GM12878 (cell line): ENCODE measurements around the gene NOC2L. TPM values are rescaled to one million over a fixed set of nuclear protein-coding genes. Genes with fewer than 3 reads are reported as not detected.

Experiments
- ATAC-seq: fragments of 200-7000 bp; cut with Tn5 transposase; 3 replicates; pipeline ENCODE4 v1.9.1; 2020; ENCODE audit warnings: mild to moderate bottlenecking, moderate library complexity
- BruUV-seq: library from RNA; stranded (reverse); fragments of 400-500 nt; replicated peaks from 2 replicates; lab custom pipeline; 2021; lab: Mats Ljungman, UMichigan
- CTCF ChIA-PET: fragments of 300-600 bp; sonication (Branson Sonifier 250); formaldehyde crosslinking; extraction: SDS; loops from one replicate; lab custom pipeline; 2021; ENCODE audit warnings: inconsistent platforms; lab: Yijun Ruan, JAX
- POLR2A ChIA-PET: fragments of 350-600 bp; formaldehyde crosslinking; extraction: SDS; loops from one replicate; lab custom pipeline; 2021; ENCODE audit warnings: inconsistent platforms; lab: Charles Lee
- RAD21 ChIA-PET: fragments of 300-600 bp; sonication (Branson Sonifier 250); formaldehyde crosslinking; loops from one replicate; lab custom pipeline; 2023; ENCODE audit warnings: antibody characterized with exemption; ENCODE audit not compliant: unreplicated experiment; lab: Charles Lee
- SMC1A ChIA-PET: fragments of 300-600 bp; sonication (Branson Sonifier 250); formaldehyde crosslinking; loops from one replicate; lab custom pipeline; 2023; ENCODE audit not compliant: unreplicated experiment, uncharacterized antibody; lab: Charles Lee
- DNase-seq: peaks from one replicate; pipeline ENCODE4 v3.0.0-alpha.2; 2011; ENCODE audit warnings: low read depth, low spot score
- FAIRE-seq: peaks from 3 replicates; lab custom pipeline; 2011; peaks lifted over from hg19 to GRCh38; lab: Jason Lieb, UNC
- H2AFZ ChIP-seq: 2 replicates; pipeline ENCODE4 v1.6.0; 2011; ENCODE audit warnings: low read depth, low read length, control low read depth; ENCODE audit not compliant: control insufficient read depth
- H3K27ac ChIP-seq: 2 replicates; pipeline ENCODE4 v1.5.1; 2011; ENCODE audit warnings: control low read depth; ENCODE audit not compliant: control insufficient read depth, insufficient read depth
- H3K27me3 ChIP-seq, 2 experiments: replicated peaks in 1 of 2; 2 replicates each; pipeline versions ENCODE4 v1.6.0 to v1.6.1; 2011; ENCODE audit warnings: low read length in 1 of 2; ENCODE audit not compliant: control insufficient read depth in 2 of 2, insufficient read depth in 2 of 2
- H3K36me3 ChIP-seq, 2 experiments: 2 replicates each; pipeline ENCODE4 v1.5.1; 2011; ENCODE audit warnings: low read length in 1 of 2; ENCODE audit not compliant: control insufficient read depth in 2 of 2, insufficient read depth in 2 of 2
- H3K4me1 ChIP-seq: 2 replicates; pipeline ENCODE4 v1.6.1; 2011; ENCODE audit warnings: mild to moderate bottlenecking, low read length, moderate library complexity, mixed read lengths; ENCODE audit not compliant: control insufficient read depth, insufficient read depth
- H3K4me2 ChIP-seq: 2 replicates; pipeline ENCODE4 v1.6.0; 2011; ENCODE audit warnings: control low read depth; ENCODE audit not compliant: control insufficient read depth, insufficient read depth
- H3K4me3 ChIP-seq: fragments of 200-600 bp; sonication (generic); 2 replicates; pipeline ENCODE4 v1.5.1; 2016
- H3K79me2 ChIP-seq: 2 replicates; pipeline ENCODE4 v1.6.0; 2011; ENCODE audit warnings: low read length; ENCODE audit not compliant: control insufficient read depth, insufficient read depth
- H3K9ac ChIP-seq: 2 replicates; pipeline ENCODE4 v1.8.0; 2011; ENCODE audit warnings: low read length, control low read depth, mixed read lengths; ENCODE audit not compliant: control insufficient read depth, insufficient read depth
- H3K9me3 ChIP-seq: replicated peaks from 3 replicates; pipeline ENCODE4 v1.5.1; 2011; ENCODE audit warnings: mild to moderate bottlenecking, low read length; ENCODE audit not compliant: control insufficient read depth, insufficient read depth
- H4K20me1 ChIP-seq: 2 replicates; pipeline ENCODE4 v1.6.0; 2011; ENCODE audit not compliant: control insufficient read depth, insufficient read depth
- FOXK2 ChIP-seq: fragments of 450-650 bp; IDR thresholded peaks from 2 replicates; pipeline ENCODE4 v1.6.1; 2017; ENCODE audit warnings: mild to moderate bottlenecking, moderate library complexity
- HCFC1 ChIP-seq: fragments of 150-350 bp; IDR thresholded peaks from 2 replicates; pipeline ENCODE4 v1.6.1; 2014; ENCODE audit warnings: low read length
- PAX5 ChIP-seq: IDR thresholded peaks from 2 replicates; pipeline ENCODE4 v1.6.1; 2011; ENCODE audit warnings: low read depth, low read length, borderline replicate concordance
- RBBP5 ChIP-seq: fragments of 200-600 bp; sonication (generic); conservative IDR thresholded peaks from 2 replicates; pipeline ENCODE4 v1.6.1; 2016
- SIN3A ChIP-seq: IDR thresholded peaks from 2 replicates; pipeline ENCODE4 v1.6.1; 2012; ENCODE audit warnings: low read depth, low read length, improper control_type of control experiment
- YBX1 ChIP-seq: fragments of 450-650 bp; IDR thresholded peaks from 2 replicates; pipeline ENCODE4 v1.6.1; 2016; ENCODE audit warnings: antibody characterized with exemption
- YY1 ChIP-seq: IDR thresholded peaks from 2 replicates; pipeline ENCODE4 v1.6.1; 2011; ENCODE audit warnings: low read depth, mild to moderate bottlenecking, low read length
- ZNF217 ChIP-seq: fragments of 450-650 bp; IDR thresholded peaks from 2 replicates; pipeline ENCODE4 v1.6.1; 2017; ENCODE audit warnings: antibody characterized with exemption, mild to moderate bottlenecking
- ZSCAN29 ChIP-seq: fragments of 450-650 bp; IDR thresholded peaks from 2 replicates; pipeline ENCODE4 v1.6.1; 2017; ENCODE audit warnings: mild to moderate bottlenecking, moderate library complexity
- WGBS: methylation state at CpG from one replicate; pipeline ENCODE4 v1.1.6; 2016; ENCODE audit warnings: low lambda C conversion rate; ENCODE audit not compliant: insufficient replicate concordance, insufficient coverage; ENCODE audit errors: missing lambda C conversion rate; 5-methylcytosine and 5-hydroxymethylcytosine counted together
- in situ Hi-C: fragments of 300-500 bp; cut with MboI; formaldehyde crosslinking; loops from 9 replicates; pipeline ENCODE4 v1.14.3; 2018; ENCODE audit warnings: mixed read lengths
- intact Hi-C: fragments of 100-400 bp; cut with micrococcal nuclease; formaldehyde crosslinking; loops from one replicate; pipeline ENCODE4 v1.14.2; 2022; ENCODE audit not compliant: unreplicated experiment
- polyA plus RNA-seq, 11 experiments: library from polyadenylated mRNA; depleted of rRNA in 4 of 11; unstranded in 6 of 11; stranded (reverse) in 5 of 11; fragments of >200 nt; fragmentation: Nextera tagmentation in 4 of 11; fragmentation: Illumina TruSeq in 1 of 11; extraction: Ambion mirVana in 4 of 11; extraction: Trizol in 1 of 11; gene quantifications; 1 replicate in 1 of 11; 2 replicates in 10 of 11; pipeline versions ENCODE4 v1.2.1 to v1.2.3, GENCODE V29; 2011 to 2016; ENCODE audit warnings: inconsistent platforms in 2 of 11, missing spikeins in 2 of 11, low read depth in 1 of 11
- total RNA-seq, 4 experiments: library from RNA; depleted of rRNA in 3 of 4; stranded (reverse); fragments of >200 nt in 3 of 4; fragmentation: Illumina TruSeq in 1 of 4; extraction: Trizol in 1 of 4; gene quantifications; 2 replicates each; pipeline versions ENCODE4 v1.2.1 to v1.2.3, GENCODE V29; 2013 to 2021
- TF ChIP-seq, protein P1 (sequence below): IDR thresholded peaks from 2 replicates; pipeline ENCODE4 v1.6.1; 2011; ENCODE audit warnings: borderline replicate concordance, low read depth, mild to moderate bottlenecking, moderate library complexity, mixed read lengths, low read length; ENCODE audit not compliant: insufficient read depth; ENCODE audit errors: extremely low read length
- TF ChIP-seq, protein P2 (sequence below): fragments of 450-650 bp; formaldehyde crosslinking; IDR thresholded peaks from 2 replicates; pipeline ENCODE4 v1.4.0; 2020; ENCODE audit warnings: mild to moderate bottlenecking, moderate library complexity
- TF ChIP-seq, protein P3 (sequence below): fragments of 450-650 bp; IDR thresholded peaks from 2 replicates; pipeline ENCODE4 v1.6.1; 2017; ENCODE audit warnings: antibody characterized with exemption, mild to moderate bottlenecking, moderate library complexity

NOC2L gene
- total and polyA plus RNA-seq, 10 of the 15 experiments (the other 5 are each of a cell fraction or from before 2014, with no cell fraction given) = 1.3 to 171 (median 64.3) TPM

DNA sequence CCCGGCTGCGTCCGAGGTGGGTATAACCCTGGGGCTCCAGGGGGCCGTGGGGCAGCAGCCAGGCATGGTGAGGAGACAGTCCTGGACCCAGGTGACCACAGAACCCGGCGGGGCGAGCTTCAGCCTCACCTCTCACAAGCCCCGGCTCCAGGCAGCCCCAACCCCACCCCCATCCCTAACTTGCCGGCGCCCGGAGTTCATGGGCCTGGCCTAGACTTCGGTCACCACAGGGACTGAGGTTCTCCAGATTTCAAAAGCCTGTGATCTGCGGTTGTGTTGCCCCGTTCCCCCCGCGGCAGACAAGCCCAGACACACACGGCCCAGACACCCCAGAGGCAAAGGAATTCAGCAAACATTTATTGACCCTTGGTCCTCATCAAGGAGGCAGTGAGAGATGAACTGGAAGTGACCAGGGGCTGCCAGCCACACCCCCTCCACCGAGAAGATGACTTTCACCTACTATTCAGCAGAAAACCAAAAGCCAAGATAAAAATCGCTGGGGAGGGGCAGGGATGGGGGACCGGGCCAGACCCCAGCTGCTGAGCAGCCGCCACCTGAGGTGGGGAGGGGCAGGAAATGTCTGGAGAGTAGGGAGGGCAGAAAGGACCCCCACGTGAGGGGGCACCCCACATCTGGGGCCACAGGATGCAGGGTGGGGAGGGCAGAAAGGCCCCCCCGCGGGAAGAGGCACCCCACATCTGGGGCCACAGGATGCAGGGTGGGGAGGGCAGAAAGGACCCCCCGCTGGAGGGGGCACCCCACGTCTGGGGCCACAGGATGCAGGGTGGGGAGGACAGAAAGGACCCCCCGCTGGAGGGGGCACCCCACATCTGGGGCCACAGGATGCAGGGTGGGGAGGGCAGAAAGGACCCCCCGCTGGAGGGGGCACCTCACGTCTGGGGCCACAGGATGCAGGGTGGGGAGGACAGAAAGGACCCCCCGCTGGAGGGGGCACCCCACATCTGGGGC is 36.9 kb upstream of the NOC2L start:
- Histone ChIP-seq H3K27me3 (peaks cover 0 to 16% of the 10 kb centered on the region in 2 experiments; a peak in 2 of 4 replicates), H4K20me1 (no peaks in the 10 kb centered on the region), H3K9ac (no peak overlapping the region), H3K27ac (no peak overlapping the region), H3K79me2 (no peaks in the 10 kb centered on the region), H3K9me3 (peaks cover 3% of the 10 kb centered on the region; the same call in 2 of the 3 replicates), H3K36me3 (no peaks in the 10 kb centered on the region), H3K4me3 (no peak overlapping the region), H3K4me2 (no peak overlapping the region), H2AFZ (no peak overlapping the region), H3K4me1 (peaks cover 26% of the 10 kb centered on the region)
- CTCF ChIA-PET = no interaction called here
- SMC1A ChIA-PET = no interaction called here
- FAIRE-seq (no peak), DNase-seq (no peak), ATAC-seq (no peak)
- POLR2A ChIA-PET = interaction anchor here (0.9 kb wide), 1 partner anchor 11 kb away, joined by 3 read pairs; no protein-coding TSS in a partner anchor
- no TSS peak for BruUV-seq
- WGBS = 39% methylated on average over 24 of the region's 30 CpGs
- TF ChIP-seq, protein P1, sequence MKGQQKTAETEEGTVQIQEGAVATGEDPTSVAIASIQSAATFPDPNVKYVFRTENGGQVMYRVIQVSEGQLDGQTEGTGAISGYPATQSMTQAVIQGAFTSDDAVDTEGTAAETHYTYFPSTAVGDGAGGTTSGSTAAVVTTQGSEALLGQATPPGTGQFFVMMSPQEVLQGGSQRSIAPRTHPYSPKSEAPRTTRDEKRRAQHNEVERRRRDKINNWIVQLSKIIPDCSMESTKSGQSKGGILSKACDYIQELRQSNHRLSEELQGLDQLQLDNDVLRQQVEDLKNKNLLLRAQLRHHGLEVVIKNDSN = no peak
- no peak for TF ChIP-seq SIN3A
- TF ChIP-seq FOXK2 = no peak
- TF ChIP-seq ZNF217 = no peak
- no peak for TF ChIP-seq PAX5
- no peak for TF ChIP-seq HCFC1
- TF ChIP-seq, protein P2, sequence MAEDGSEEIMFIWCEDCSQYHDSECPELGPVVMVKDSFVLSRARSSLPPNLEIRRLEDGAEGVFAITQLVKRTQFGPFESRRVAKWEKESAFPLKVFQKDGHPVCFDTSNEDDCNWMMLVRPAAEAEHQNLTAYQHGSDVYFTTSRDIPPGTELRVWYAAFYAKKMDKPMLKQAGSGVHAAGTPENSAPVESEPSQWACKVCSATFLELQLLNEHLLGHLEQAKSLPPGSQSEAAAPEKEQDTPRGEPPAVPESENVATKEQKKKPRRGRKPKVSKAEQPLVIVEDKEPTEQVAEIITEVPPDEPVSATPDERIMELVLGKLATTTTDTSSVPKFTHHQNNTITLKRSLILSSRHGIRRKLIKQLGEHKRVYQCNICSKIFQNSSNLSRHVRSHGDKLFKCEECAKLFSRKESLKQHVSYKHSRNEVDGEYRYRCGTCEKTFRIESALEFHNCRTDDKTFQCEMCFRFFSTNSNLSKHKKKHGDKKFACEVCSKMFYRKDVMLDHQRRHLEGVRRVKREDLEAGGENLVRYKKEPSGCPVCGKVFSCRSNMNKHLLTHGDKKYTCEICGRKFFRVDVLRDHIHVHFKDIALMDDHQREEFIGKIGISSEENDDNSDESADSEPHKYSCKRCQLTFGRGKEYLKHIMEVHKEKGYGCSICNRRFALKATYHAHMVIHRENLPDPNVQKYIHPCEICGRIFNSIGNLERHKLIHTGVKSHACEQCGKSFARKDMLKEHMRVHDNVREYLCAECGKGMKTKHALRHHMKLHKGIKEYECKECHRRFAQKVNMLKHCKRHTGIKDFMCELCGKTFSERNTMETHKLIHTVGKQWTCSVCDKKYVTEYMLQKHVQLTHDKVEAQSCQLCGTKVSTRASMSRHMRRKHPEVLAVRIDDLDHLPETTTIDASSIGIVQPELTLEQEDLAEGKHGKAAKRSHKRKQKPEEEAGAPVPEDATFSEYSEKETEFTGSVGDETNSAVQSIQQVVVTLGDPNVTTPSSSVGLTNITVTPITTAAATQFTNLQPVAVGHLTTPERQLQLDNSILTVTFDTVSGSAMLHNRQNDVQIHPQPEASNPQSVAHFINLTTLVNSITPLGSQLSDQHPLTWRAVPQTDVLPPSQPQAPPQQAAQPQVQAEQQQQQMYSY (CRISPR knock-in tag) = no peak
- TF ChIP-seq, protein P3, sequence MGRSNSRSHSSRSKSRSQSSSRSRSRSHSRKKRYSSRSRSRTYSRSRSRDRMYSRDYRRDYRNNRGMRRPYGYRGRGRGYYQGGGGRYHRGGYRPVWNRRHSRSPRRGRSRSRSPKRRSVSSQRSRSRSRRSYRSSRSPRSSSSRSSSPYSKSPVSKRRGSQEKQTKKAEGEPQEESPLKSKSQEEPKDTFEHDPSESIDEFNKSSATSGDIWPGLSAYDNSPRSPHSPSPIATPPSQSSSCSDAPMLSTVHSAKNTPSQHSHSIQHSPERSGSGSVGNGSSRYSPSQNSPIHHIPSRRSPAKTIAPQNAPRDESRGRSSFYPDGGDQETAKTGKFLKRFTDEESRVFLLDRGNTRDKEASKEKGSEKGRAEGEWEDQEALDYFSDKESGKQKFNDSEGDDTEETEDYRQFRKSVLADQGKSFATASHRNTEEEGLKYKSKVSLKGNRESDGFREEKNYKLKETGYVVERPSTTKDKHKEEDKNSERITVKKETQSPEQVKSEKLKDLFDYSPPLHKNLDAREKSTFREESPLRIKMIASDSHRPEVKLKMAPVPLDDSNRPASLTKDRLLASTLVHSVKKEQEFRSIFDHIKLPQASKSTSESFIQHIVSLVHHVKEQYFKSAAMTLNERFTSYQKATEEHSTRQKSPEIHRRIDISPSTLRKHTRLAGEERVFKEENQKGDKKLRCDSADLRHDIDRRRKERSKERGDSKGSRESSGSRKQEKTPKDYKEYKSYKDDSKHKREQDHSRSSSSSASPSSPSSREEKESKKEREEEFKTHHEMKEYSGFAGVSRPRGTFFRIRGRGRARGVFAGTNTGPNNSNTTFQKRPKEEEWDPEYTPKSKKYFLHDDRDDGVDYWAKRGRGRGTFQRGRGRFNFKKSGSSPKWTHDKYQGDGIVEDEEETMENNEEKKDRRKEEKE = no peak
- no peak for TF ChIP-seq ZSCAN29
- no peak for TF ChIP-seq YBX1
- TF ChIP-seq RBBP5 = no peak
- TF ChIP-seq YY1 = no peak
- in situ Hi-C loops (no loop called here), intact Hi-C loops (no loop called here)
- RAD21 ChIA-PET = no interaction called here
